ENCODE results near the gene ZBTB7C. TPM values are rescaled to one million over a fixed set of nuclear protein-coding genes. Genes with fewer than 3 reads are reported as not detected.

The ZBTB7C gene
- total RNA-seq, 1 donor from 2014 or later, result 0.15 TPM

- DNase-seq (ENCODE audit: low spot score), result peak; percentile 61
- no peaks in the 10 kb centered on the region for H3K9me3 ChIP-seq (ENCODE audit: low read depth)
- H3K27me3 ChIP-seq, result peaks cover 80% of the 10 kb centered on the region
- H3F3A ChIP-seq (ENCODE audit: low read depth), result peaks cover 8% of the 10 kb centered on the region
- H3K9ac ChIP-seq, result no peak overlapping the region
- Mint-ChIP-seq H3K27me3 (ENCODE audit: insufficient read depth, low read depth) (peaks cover 58% of the 10 kb centered on the region), H3K27ac (no peak overlapping the region), H3K4me1 (peaks cover 24% of the 10 kb centered on the region), H3K9me3 (no peaks in the 10 kb centered on the region), H3K4me3 (peak overlapping the region; percentile 78), H3K36me3 (no peaks in the 10 kb centered on the region)
- H3K27ac ChIP-seq, result no peak overlapping the region
- H3K4me2 ChIP-seq, result peak overlapping the region; percentile 87
- peak overlapping the region; percentile 56 for H3K4me3 ChIP-seq
- H3K4me1 ChIP-seq, result peaks cover 26% of the 10 kb centered on the region
- H3K79me2 ChIP-seq (ENCODE audit: low read depth), result no peaks in the 10 kb centered on the region
- peak overlapping the region; percentile 64 for H2AFZ ChIP-seq (replicated peaks)
- TF ChIP-seq EZH2phosphoT487 (IDR thresholded peaks at IDR 0.05) (no peak), CTCF (IDR thresholded peaks at IDR 0.05) (no peak), EZH2 (IDR thresholded peaks at IDR 0.05) (peak; percentile 91)
- peaks cover 26% of the 10 kb centered on the region for H4K20me1 ChIP-seq (ENCODE audit: low read depth)
- H3K36me3 ChIP-seq, result no peaks in the 10 kb centered on the region
Measured at GRCh38 chr18:48136827-48137373, 272.3 kb downstream of the ZBTB7C start.

- Histone ChIP-seq H2AFZ (replicated peaks) (peak overlapping the region; percentile 64), H3K79me2 (ENCODE audit: low read depth) (no peaks in the 10 kb centered on the region), H3K4me2 (peak overlapping the region; percentile 87), H3K9ac (no peak overlapping the region), H3K27ac (no peak overlapping the region), H3K4me3 (peak overlapping the region; percentile 56), H3K36me3 (no peaks in the 10 kb centered on the region), H3K27me3 (peaks cover 81% of the 10 kb centered on the region), H4K20me1 (ENCODE audit: low read depth) (peaks cover 26% of the 10 kb centered on the region), H3F3A (ENCODE audit: low read depth) (peaks cover 8% of the 10 kb centered on the region), H3K4me1 (peaks cover 26% of the 10 kb centered on the region), H3K9me3 (ENCODE audit: low read depth) (no peaks in the 10 kb centered on the region)
- peak; percentile 37 for DNase-seq (ENCODE audit: low spot score)
- peaks cover 56% of the 10 kb centered on the region for H3K27me3 Mint-ChIP-seq (ENCODE audit: insufficient read depth, low read depth)
- TF ChIP-seq EZH2 (IDR thresholded peaks at IDR 0.05), result peak; percentile 98
- no peak for TF ChIP-seq CTCF (IDR thresholded peaks at IDR 0.05)
- TF ChIP-seq EZH2phosphoT487 (IDR thresholded peaks at IDR 0.05), result peak; percentile 98
- H3K9me3 Mint-ChIP-seq, result no peaks in the 10 kb centered on the region
- no peaks in the 10 kb centered on the region for H3K36me3 Mint-ChIP-seq
- peaks cover 22% of the 10 kb centered on the region for H3K4me1 Mint-ChIP-seq
- H3K27ac Mint-ChIP-seq, result no peak overlapping the region
- H3K4me3 Mint-ChIP-seq, result peak overlapping the region; percentile 83
Measured at GRCh38 chr18:48136051-48136826, 272.9 kb downstream of the ZBTB7C start.

GRCh38 chr18:48135436-48135966, 273.7 kb downstream of the ZBTB7C start:
- no peaks in the 10 kb centered on the region for H3K79me2 ChIP-seq (ENCODE audit: low read depth)
- Mint-ChIP-seq H3K36me3 (no peaks in the 10 kb centered on the region), H3K4me1 (peaks cover 21% of the 10 kb centered on the region), H3K27ac (no peak overlapping the region), H3K9me3 (no peaks in the 10 kb centered on the region), H3K27me3 (ENCODE audit: insufficient read depth, low read depth) (peaks cover 54% of the 10 kb centered on the region), H3K4me3 (peak overlapping the region; percentile 79)
- H3K4me1 ChIP-seq, result peaks cover 26% of the 10 kb centered on the region
- TF ChIP-seq EZH2 (IDR thresholded peaks at IDR 0.05), result no peak
- no peak for TF ChIP-seq CTCF (IDR thresholded peaks at IDR 0.05)
- TF ChIP-seq EZH2phosphoT487 (IDR thresholded peaks at IDR 0.05), result no peak
- H3K9ac ChIP-seq, result no peak overlapping the region
- H4K20me1 ChIP-seq (ENCODE audit: low read depth), result peaks cover 26% of the 10 kb centered on the region
- peak overlapping the region; percentile 87 for H3K4me2 ChIP-seq
- H3F3A ChIP-seq (ENCODE audit: low read depth), result peaks cover 8% of the 10 kb centered on the region
- H3K4me3 ChIP-seq, result peak overlapping the region; percentile 56
- DNase-seq (ENCODE audit: low spot score), result no peak
- H3K9me3 ChIP-seq (ENCODE audit: low read depth), result no peaks in the 10 kb centered on the region
- peaks cover 81% of the 10 kb centered on the region for H3K27me3 ChIP-seq
- H2AFZ ChIP-seq (replicated peaks), result no peak overlapping the region
- H3K36me3 ChIP-seq, result no peaks in the 10 kb centered on the region
- H3K27ac ChIP-seq, result no peak overlapping the region
